Liver (tissue), 9 donors: ENCODE results near the gene BRD3. TPM values are rescaled to one million over a fixed set of nuclear protein-coding genes. Genes with fewer than 3 reads are reported as not detected.

Source experiments
- DNase-seq: peaks from one replicate; pipeline ENCODE4 v3.0.0-alpha.2; 2017; ENCODE audit warnings: low spot score
- H3K27ac ChIP-seq, 2 donors: one replicate each; pipeline ENCODE4 v1.7.0; 2013; ENCODE audit warnings: inconsistent platforms in 2 of 2, low read length in 2 of 2, control low read depth in 1 of 2, low read depth in 1 of 2, mild to moderate bottlenecking in 1 of 2
- H3K27me3 ChIP-seq, 4 donors: one replicate each; pipeline versions ENCODE4 v1.6.1 to v1.7.0; 2013; ENCODE audit warnings: low read length in 3 of 4, inconsistent platforms in 1 of 4, mild to moderate bottlenecking in 1 of 4, moderate library complexity in 1 of 4; ENCODE audit not compliant: control insufficient read depth in 4 of 4, insufficient read depth in 4 of 4
- H3K36me3 ChIP-seq, 4 donors: one replicate each; pipeline versions ENCODE4 v1.6.1 to v1.7.0; 2013; ENCODE audit warnings: low read length in 3 of 4, mild to moderate bottlenecking in 3 of 4, low read depth in 1 of 4, moderate library complexity in 1 of 4; ENCODE audit not compliant: control insufficient read depth in 4 of 4, insufficient read depth in 3 of 4
- H3K4me1 ChIP-seq, 4 donors: one replicate each; pipeline versions ENCODE4 v1.6.1 to v1.7.0; 2013; ENCODE audit warnings: low read length in 3 of 4, mild to moderate bottlenecking in 3 of 4, moderate library complexity in 1 of 4; ENCODE audit not compliant: control insufficient read depth in 4 of 4, insufficient read depth in 4 of 4
- H3K4me3 ChIP-seq, 3 donors: one replicate each; pipeline versions ENCODE4 v1.6.1 to v1.7.0; 2013; ENCODE audit warnings: low read length in 3 of 3, control low read depth in 1 of 3, low read depth in 1 of 3, mild to moderate bottlenecking in 1 of 3
- H3K9ac ChIP-seq, 2 donors: one replicate each; pipeline ENCODE4 v1.7.0; 2013; ENCODE audit warnings: low read length in 2 of 2, mild to moderate bottlenecking in 2 of 2, moderate library complexity in 2 of 2, control low read depth in 1 of 2, low read depth in 1 of 2
- H3K9me3 ChIP-seq, 4 donors: one replicate each; pipeline versions ENCODE4 v1.6.1 to v1.7.0; 2013; ENCODE audit warnings: low read length in 3 of 4; ENCODE audit not compliant: control insufficient read depth in 4 of 4
- ATF3 ChIP-seq: IDR thresholded peaks from 2 replicates; pipeline ENCODE4 v1.6.1; 2016; ENCODE audit warnings: antibody characterized with exemption
- CTCF ChIP-seq: fragments of 150-350 bp; IDR thresholded peaks from 2 replicates; pipeline ENCODE4 v1.5.1; 2017; ENCODE audit warnings: improper control_type of control experiment, low read depth, low read length; ENCODE audit not compliant: missing input control
- EGR1 ChIP-seq, 2 donors: IDR thresholded peaks; 2 replicates each; pipeline ENCODE4 v1.6.1; 2016 to 2018; ENCODE audit warnings: antibody characterized with exemption in 2 of 2, low read depth in 2 of 2
- FOXA1 ChIP-seq: IDR thresholded peaks from 2 replicates; pipeline ENCODE4 v1.6.1; 2016; ENCODE audit warnings: antibody characterized with exemption
- GABPA ChIP-seq, 2 donors: IDR thresholded peaks in 1 of 2; conservative IDR thresholded peaks in 1 of 2; 2 replicates each; pipeline ENCODE4 v1.6.1; 2016; ENCODE audit warnings: antibody characterized with exemption in 2 of 2, mild to moderate bottlenecking in 1 of 2, moderate library complexity in 1 of 2
- HNF4A ChIP-seq, 2 donors: conservative IDR thresholded peaks; 2 replicates each; pipeline ENCODE4 v1.6.1; 2016; ENCODE audit warnings: antibody characterized with exemption in 2 of 2, mild to moderate bottlenecking in 2 of 2
- HNF4G ChIP-seq: IDR thresholded peaks from 2 replicates; pipeline ENCODE4 v1.6.1; 2016; ENCODE audit warnings: antibody characterized with exemption
- JUND ChIP-seq, 2 donors: IDR thresholded peaks; 2 replicates each; pipeline ENCODE4 v1.6.1; 2016; ENCODE audit warnings: antibody characterized with exemption in 2 of 2
- MAX ChIP-seq: IDR thresholded peaks from 2 replicates; pipeline ENCODE4 v1.6.1; 2016; ENCODE audit warnings: antibody characterized with exemption
- NR2F2 ChIP-seq: IDR thresholded peaks from 2 replicates; pipeline ENCODE4 v1.6.1; 2016; ENCODE audit warnings: antibody characterized with exemption
- RAD21 ChIP-seq, 2 donors: IDR thresholded peaks; 2 replicates each; pipeline ENCODE4 v1.6.1; 2016; ENCODE audit warnings: antibody characterized with exemption in 2 of 2, mild to moderate bottlenecking in 2 of 2
- REST ChIP-seq: IDR thresholded peaks from 2 replicates; pipeline ENCODE4 v1.6.1; 2016; ENCODE audit warnings: antibody characterized with exemption, mild to moderate bottlenecking
- RXRA ChIP-seq, 2 donors: IDR thresholded peaks; 2 replicates each; pipeline ENCODE4 v1.6.1; 2017 to 2018; ENCODE audit warnings: antibody characterized with exemption in 2 of 2, mild to moderate bottlenecking in 1 of 2
- SP1 ChIP-seq: IDR thresholded peaks from 2 replicates; pipeline ENCODE4 v1.6.1; 2018; ENCODE audit warnings: antibody characterized with exemption, mild to moderate bottlenecking
- YY1 ChIP-seq: IDR thresholded peaks from 2 replicates; pipeline ENCODE4 v1.6.1; 2016; ENCODE audit warnings: antibody characterized with exemption, mild to moderate bottlenecking
- ZBTB33 ChIP-seq: IDR thresholded peaks from 2 replicates; pipeline ENCODE4 v1.6.1; 2016; ENCODE audit warnings: antibody characterized with exemption
- WGBS: extraction: QIAGEN DNeasy Blood & Tissue Kit; methylation state at CpG from one replicate; pipeline ENCODE4 v1.1.7; 2013; 5-methylcytosine and 5-hydroxymethylcytosine counted together
- polyA plus RNA-seq, 2 donors: library from polyadenylated mRNA; stranded (reverse) in 1 of 2; unstranded in 1 of 2; fragments of 200-250 nt in 1 of 2; fragments of >200 nt in 1 of 2; fragmentation: Nextera tagmentation in 1 of 2; extraction: Ambion mirVana in 1 of 2; gene quantifications; one replicate each; pipeline versions ENCODE4 v1.2.1 to v1.2.3, GENCODE V29; 2013 to 2015
- total RNA-seq, 2 donors: library from RNA; depleted of rRNA; stranded (reverse); fragments of >200 nt; gene quantifications; one replicate each; pipeline ENCODE4 v1.2.3, GENCODE V29; 2014
- donor health status: healthy.
- donor health status: healthy.
- donor health status: healthy.
- donor health status: healthy.
- donor health status: healthy.

The BRD3 gene
- total and polyA plus RNA-seq, 4 donors = 7.2 to 17.7 (median 12.7) TPM

- no peak overlapping the region for H3K27ac ChIP-seq
- H3K9me3 ChIP-seq = no peaks in the 10 kb centered on the region
- WGBS = 96% methylated on average over 8 of the region's 8 CpGs
- H3K36me3 ChIP-seq = peaks cover 3 to 8% (median 4%) of the 10 kb centered on the region in 4 donors
- no peaks in the 10 kb centered on the region for H3K27me3 ChIP-seq
- no peak overlapping the region for H3K4me3 ChIP-seq
- TF ChIP-seq REST (no peak), MAX (no peak), ATF3 (no peak), RAD21 (IDR thresholded peaks at IDR 0.05) (no peak), RXRA (IDR thresholded peaks at IDR 0.05) (no peak), CTCF (no peak), YY1 (no peak), EGR1 (IDR thresholded peaks at IDR 0.05; ENCODE audit: low read depth in 2 of 2) (no peak), SP1 (no peak), NR2F2 (no peak), FOXA1 (no peak), JUND (IDR thresholded peaks at IDR 0.05) (no peak), GABPA (IDR thresholded peaks at IDR 0.05 in 1 of 2, conservative IDR thresholded peaks at IDR 0.05 in 1 of 2) (no peak), ZBTB33 (no peak)
- peaks cover 11 to 22% (median 21%) of the 10 kb centered on the region in 4 donors for H3K4me1 ChIP-seq
- DNase-seq = no peak
- no peak overlapping the region for H3K9ac ChIP-seq
Measured at GRCh38 chr9:134026981-134027380, 40.8 kb downstream of the BRD3 start.

GRCh38 chr9:134026581-134026980 is 41.2 kb downstream of the BRD3 start:
- H3K4me1 ChIP-seq = peaks cover 11 to 22% (median 21%) of the 10 kb centered on the region in 4 donors
- no peak for DNase-seq
- 95% methylated on average over 18 of the region's 18 CpGs for WGBS
- H3K4me3 ChIP-seq = no peak overlapping the region
- H3K9ac ChIP-seq = no peak overlapping the region
- H3K27me3 ChIP-seq = no peaks in the 10 kb centered on the region
- H3K27ac ChIP-seq = no peak overlapping the region
- H3K9me3 ChIP-seq = no peaks in the 10 kb centered on the region
- H3K36me3 ChIP-seq = peaks cover under 1 to 4% (median 3%) of the 10 kb centered on the region in 4 donors
- TF ChIP-seq MAX (no peak), EGR1 (IDR thresholded peaks at IDR 0.05; ENCODE audit: low read depth in 2 of 2) (no peak), HNF4G (no peak), ATF3 (no peak), GABPA (IDR thresholded peaks at IDR 0.05 in 1 of 2, conservative IDR thresholded peaks at IDR 0.05 in 1 of 2) (no peak), CTCF (no peak), RXRA (IDR thresholded peaks at IDR 0.05) (no peak), JUND (IDR thresholded peaks at IDR 0.05) (no peak), HNF4A (conservative IDR thresholded peaks at IDR 0.05) (no peak), REST (no peak), FOXA1 (no peak), SP1 (no peak)
